ENCODE results near the gene TPK1.

Gene TPK1

DNA sequence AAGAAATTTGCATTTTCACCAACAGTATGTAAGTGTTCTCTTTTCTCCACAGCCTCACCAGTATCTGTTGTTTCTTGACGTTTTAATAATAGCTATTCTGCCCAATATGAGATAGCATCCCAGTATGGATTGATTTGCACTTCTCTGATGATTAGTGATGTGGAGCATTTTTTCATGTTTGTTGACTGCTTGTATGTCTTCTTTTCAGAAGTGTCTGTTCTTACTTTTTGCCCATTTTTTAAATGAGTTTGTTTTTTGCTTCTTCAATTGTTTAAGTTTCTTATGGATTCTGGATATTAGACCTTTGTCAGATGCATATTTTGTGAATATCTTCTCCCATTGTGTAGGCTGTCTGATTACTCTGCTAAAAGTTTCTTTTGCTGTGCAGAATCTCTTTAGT is 12.2 kb upstream of the TPK1 start:
- POLR2A ChIA-PET (ENCODE audit: low non-redundant PET): no interaction called here
- CTCF ChIA-PET: no interaction called here
- no peak overlapping the region for H3K27ac ChIP-seq
- TF ChIP-seq, protein P1, sequence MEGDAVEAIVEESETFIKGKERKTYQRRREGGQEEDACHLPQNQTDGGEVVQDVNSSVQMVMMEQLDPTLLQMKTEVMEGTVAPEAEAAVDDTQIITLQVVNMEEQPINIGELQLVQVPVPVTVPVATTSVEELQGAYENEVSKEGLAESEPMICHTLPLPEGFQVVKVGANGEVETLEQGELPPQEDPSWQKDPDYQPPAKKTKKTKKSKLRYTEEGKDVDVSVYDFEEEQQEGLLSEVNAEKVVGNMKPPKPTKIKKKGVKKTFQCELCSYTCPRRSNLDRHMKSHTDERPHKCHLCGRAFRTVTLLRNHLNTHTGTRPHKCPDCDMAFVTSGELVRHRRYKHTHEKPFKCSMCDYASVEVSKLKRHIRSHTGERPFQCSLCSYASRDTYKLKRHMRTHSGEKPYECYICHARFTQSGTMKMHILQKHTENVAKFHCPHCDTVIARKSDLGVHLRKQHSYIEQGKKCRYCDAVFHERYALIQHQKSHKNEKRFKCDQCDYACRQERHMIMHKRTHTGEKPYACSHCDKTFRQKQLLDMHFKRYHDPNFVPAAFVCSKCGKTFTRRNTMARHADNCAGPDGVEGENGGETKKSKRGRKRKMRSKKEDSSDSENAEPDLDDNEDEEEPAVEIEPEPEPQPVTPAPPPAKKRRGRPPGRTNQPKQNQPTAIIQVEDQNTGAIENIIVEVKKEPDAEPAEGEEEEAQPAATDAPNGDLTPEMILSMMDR (conservative IDR thresholded peaks at IDR 0.05; ENCODE audit: low read depth): no peak
- no peak for DNase-seq (ENCODE audit: low spot score)

GRCh38 chr7:144842377-144842851 is 6.6 kb upstream of the TPK1 start:
- H3K27ac ChIP-seq: peak overlapping the region; percentile 43; the same call in 1 of the 2 replicates
- ChIA-PET CTCF (no interaction called here), POLR2A (ENCODE audit: low non-redundant PET) (no interaction called here)
- TF ChIP-seq, protein P1 (conservative IDR thresholded peaks at IDR 0.05; ENCODE audit: low read depth): no peak
- DNase-seq (ENCODE audit: low spot score): peak; percentile 22

GRCh38 chr7:144836545-144836842 is 641 bp upstream of the TPK1 start:
- CTCF ChIA-PET: interaction anchor here (0.7 kb wide), 1 partner anchor 323 kb away, joined by 3 read pairs; no protein-coding TSS in a partner anchor
- no peak for DNase-seq (ENCODE audit: low spot score)
- peak overlapping the region; percentile 96 for H3K27ac ChIP-seq
- POLR2A ChIA-PET (ENCODE audit: low non-redundant PET): no interaction called here
- TF ChIP-seq, protein P1 (conservative IDR thresholded peaks at IDR 0.05; ENCODE audit: low read depth): no peak

DNA sequence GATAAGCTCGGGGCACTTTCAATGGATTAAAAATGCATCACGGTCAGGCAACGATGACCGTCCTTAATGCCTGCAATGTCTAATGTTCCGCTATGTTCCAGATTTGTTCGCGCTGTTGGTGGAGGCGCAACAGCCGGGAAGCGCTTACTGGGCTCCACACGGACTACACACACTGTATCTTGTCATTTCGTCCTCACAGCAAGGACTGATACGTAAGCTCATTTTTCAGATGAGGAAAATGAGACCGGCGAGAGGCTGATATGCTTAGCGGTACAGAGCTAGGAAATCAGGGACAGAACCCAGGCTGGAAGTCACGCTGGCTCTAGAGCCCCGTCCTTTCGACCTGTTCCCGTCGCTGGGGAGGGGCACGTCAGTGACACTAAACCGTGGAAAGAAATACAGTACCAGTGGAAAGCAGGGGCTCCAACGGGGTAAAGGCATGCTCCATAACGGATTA is 670 bp downstream of the TPK1 start:
- TF ChIP-seq, protein P1 (conservative IDR thresholded peaks at IDR 0.05; ENCODE audit: low read depth): no peak
- DNase-seq (ENCODE audit: low spot score): no peak
- peak overlapping the region; percentile 96 for H3K27ac ChIP-seq
- POLR2A ChIA-PET (ENCODE audit: low non-redundant PET): no interaction called here
- CTCF ChIA-PET: no interaction called here

DNA sequence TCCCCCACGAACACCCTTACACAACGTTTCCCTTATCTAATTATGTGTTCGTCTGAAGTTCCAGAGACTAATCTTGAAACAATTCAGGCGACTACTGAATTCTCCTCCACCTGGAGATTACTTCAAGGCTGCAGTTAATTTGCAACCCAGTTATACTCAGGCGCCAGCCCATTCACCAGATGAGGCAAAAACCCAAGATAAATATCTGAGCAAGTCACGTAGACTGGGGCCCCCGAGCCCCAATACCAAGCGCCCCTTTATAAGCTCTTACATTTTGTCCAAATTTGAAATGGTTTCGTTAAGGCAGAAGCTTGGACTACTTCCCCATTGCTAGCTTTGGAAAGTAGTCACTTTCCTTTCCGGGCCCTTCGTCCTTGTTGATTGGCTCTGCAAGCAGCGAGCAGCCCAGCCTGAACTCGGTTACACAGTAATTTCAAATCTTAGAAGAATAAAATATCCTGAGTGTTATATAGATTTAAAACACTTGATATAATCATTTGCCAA is 1.2 kb downstream of the TPK1 start:
- ChIA-PET CTCF (no interaction called here), POLR2A (ENCODE audit: low non-redundant PET) (no interaction called here)
- TF ChIP-seq, protein P1 (conservative IDR thresholded peaks at IDR 0.05; ENCODE audit: low read depth): no peak
- peak overlapping the region; percentile 96 for H3K27ac ChIP-seq
- no peak for DNase-seq (ENCODE audit: low spot score)

DNA sequence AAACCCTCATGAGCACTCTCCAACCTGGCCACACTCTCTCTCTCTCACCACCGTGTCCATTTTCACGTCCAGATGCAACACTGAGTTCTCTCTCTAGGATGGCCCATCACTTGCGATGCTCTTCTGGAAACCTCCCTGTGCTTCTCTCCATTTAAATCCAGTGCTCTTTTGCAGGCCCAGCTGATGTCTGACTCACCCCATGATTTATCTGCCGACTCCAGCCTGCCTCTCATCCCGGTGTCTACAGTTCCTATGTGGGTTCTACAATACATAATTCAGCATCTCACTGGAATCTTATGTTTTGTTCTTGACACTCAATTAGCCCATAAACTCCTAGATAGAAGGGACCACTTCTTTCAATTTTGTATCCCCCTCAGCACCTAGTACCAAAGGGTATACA is 5.0 kb downstream of the TPK1 start:
- H3K27ac ChIP-seq: no peak overlapping the region
- TF ChIP-seq, protein P1 (conservative IDR thresholded peaks at IDR 0.05; ENCODE audit: low read depth): no peak
- CTCF ChIA-PET: no interaction called here
- POLR2A ChIA-PET (ENCODE audit: low non-redundant PET): no interaction called here
- no peak for DNase-seq (ENCODE audit: low spot score)
